Mesenchymal stem cell (in vitro differentiated cells and primary cell): ENCODE data around the gene RBBP4.

Experiments used
- DNase-seq: peaks from one replicate; pipeline ENCODE4 v3.0.0-alpha.2; 2013
- H2AFZ ChIP-seq: one replicate; pipeline ENCODE4 v1.6.1; 2013; ENCODE audit warnings: low read depth, mild to moderate bottlenecking, control low read depth, inconsistent platforms, low read length, moderate library complexity
- H2AK5ac ChIP-seq: 2 replicates; pipeline ENCODE4 v1.6.1; 2013; ENCODE audit warnings: low read length, moderate library complexity, mild to moderate bottlenecking, inconsistent platforms; ENCODE audit not compliant: severe bottlenecking
- H2BK120ac ChIP-seq: one replicate; pipeline ENCODE4 v1.6.1; 2013; ENCODE audit warnings: low read depth, mild to moderate bottlenecking, inconsistent platforms, low read length, moderate library complexity
- H2BK12ac ChIP-seq, 2 experiments: one replicate each; pipeline ENCODE4 v1.6.1; 2013; ENCODE audit warnings: inconsistent platforms in 2 of 2, low read length in 2 of 2, mild to moderate bottlenecking in 2 of 2, moderate library complexity in 2 of 2, control low read depth in 1 of 2
- H2BK15ac ChIP-seq: one replicate; pipeline ENCODE4 v1.6.1; 2013; ENCODE audit warnings: mild to moderate bottlenecking, low read depth, inconsistent platforms; ENCODE audit not compliant: poor library complexity, severe bottlenecking
- H2BK5ac ChIP-seq: 2 replicates; pipeline ENCODE4 v1.6.1; 2013; ENCODE audit warnings: low read depth, mild to moderate bottlenecking, low read length, control low read depth, inconsistent platforms; ENCODE audit not compliant: poor library complexity, severe bottlenecking
- H3K14ac ChIP-seq, 2 experiments: one replicate each; pipeline ENCODE4 v1.6.1; 2013; ENCODE audit warnings: inconsistent platforms in 2 of 2, low read length in 2 of 2, control low read depth in 1 of 2, mild to moderate bottlenecking in 1 of 2, moderate library complexity in 1 of 2
- H3K18ac ChIP-seq, 2 experiments: one replicate each; pipeline ENCODE4 v1.6.1; 2013; ENCODE audit warnings: inconsistent platforms in 2 of 2, low read length in 2 of 2, control low read depth in 1 of 2, low read depth in 1 of 2, mild to moderate bottlenecking in 1 of 2
- H3K23ac ChIP-seq, 2 experiments: one replicate each; pipeline ENCODE4 v1.6.1; 2013; ENCODE audit warnings: inconsistent platforms in 2 of 2, low read length in 2 of 2, mild to moderate bottlenecking in 2 of 2, moderate library complexity in 2 of 2, control low read depth in 1 of 2
- H3K27ac ChIP-seq: 2 replicates; pipeline ENCODE4 v1.5.1; 2013; ENCODE audit warnings: mild to moderate bottlenecking, moderate library complexity, low read length, control low read depth, inconsistent platforms; ENCODE audit not compliant: poor library complexity, severe bottlenecking
- H3K27me3 ChIP-seq, 2 experiments: 2 replicates each; pipeline versions ENCODE4 v1.6.1 to v1.7.0; 2013; ENCODE audit warnings: low read length in 2 of 2, mild to moderate bottlenecking in 2 of 2, moderate library complexity in 2 of 2, control low read depth in 1 of 2, inconsistent platforms in 1 of 2; ENCODE audit not compliant: control insufficient read depth in 1 of 2, insufficient read depth in 1 of 2
- H3K36me3 ChIP-seq, 2 experiments: 2 replicates each; pipeline versions ENCODE4 v1.6.1 to v1.7.0; 2013; ENCODE audit warnings: low read length in 2 of 2, control low read depth in 1 of 2, inconsistent platforms in 1 of 2, low read depth in 1 of 2, mild to moderate bottlenecking in 1 of 2; ENCODE audit not compliant: insufficient read depth in 2 of 2, control insufficient read depth in 1 of 2
- H3K4ac ChIP-seq, 2 experiments: one replicate each; pipeline ENCODE4 v1.6.1; 2013; ENCODE audit warnings: inconsistent platforms in 2 of 2, low read length in 2 of 2, mild to moderate bottlenecking in 2 of 2, moderate library complexity in 2 of 2, control low read depth in 1 of 2, low read depth in 1 of 2
- H3K4me1 ChIP-seq: 2 replicates; pipeline ENCODE4 v1.6.1; 2013; ENCODE audit warnings: low read depth, low read length, control low read depth; ENCODE audit not compliant: control insufficient read depth, insufficient read depth
- H3K4me2 ChIP-seq: 2 replicates; pipeline ENCODE4 v1.6.1; 2013; ENCODE audit warnings: low read length, mild to moderate bottlenecking, inconsistent platforms; ENCODE audit not compliant: poor library complexity, severe bottlenecking
- H3K4me3 ChIP-seq, 2 experiments: 2 replicates each; pipeline versions ENCODE4 v1.5.1 to v1.7.0; 2013; ENCODE audit warnings: low read length in 2 of 2, mild to moderate bottlenecking in 2 of 2, control low read depth in 1 of 2, low read depth in 1 of 2; ENCODE audit not compliant: insufficient read depth in 1 of 2
- H3K79me1 ChIP-seq: replicated peaks from 2 replicates; pipeline ENCODE4 v1.6.1; 2013; ENCODE audit warnings: mild to moderate bottlenecking, control low read depth, low read length, inconsistent platforms; ENCODE audit not compliant: poor library complexity, severe bottlenecking
- H3K9ac ChIP-seq: 2 replicates; pipeline ENCODE4 v1.7.0; 2013; ENCODE audit warnings: mild to moderate bottlenecking, low read length, moderate library complexity
- H3K9me3 ChIP-seq: 2 replicates; pipeline ENCODE4 v1.7.0; 2013; ENCODE audit warnings: mild to moderate bottlenecking, low read length; ENCODE audit not compliant: control insufficient read depth
- H4K8ac ChIP-seq: one replicate; pipeline ENCODE4 v1.6.1; 2013; ENCODE audit warnings: inconsistent platforms, mild to moderate bottlenecking, low read length, moderate library complexity
- H4K91ac ChIP-seq: one replicate; pipeline ENCODE4 v1.6.1; 2013; ENCODE audit warnings: mild to moderate bottlenecking, low read length, inconsistent platforms
- WGBS: methylation state at CpG from one replicate; pipeline ENCODE4 v1.1.7; 2013; ENCODE audit warnings: mixed read lengths; 5-methylcytosine and 5-hydroxymethylcytosine counted together

The RBBP4 gene

GRCh38 chr1:32684167-32684811, 33.3 kb downstream of the RBBP4 start:
- H3K4me3 ChIP-seq = no peak overlapping the region
- H4K8ac ChIP-seq = no peak overlapping the region
- H3K36me3 ChIP-seq = peaks cover 29 to 80% of the 10 kb centered on the region in 2 experiments
- no peak overlapping the region for H3K14ac ChIP-seq
- no peak overlapping the region for H3K4me2 ChIP-seq
- peak; percentile 23 for DNase-seq
- peaks cover 3% of the 10 kb centered on the region for H3K79me1 ChIP-seq
- no peak overlapping the region for H2BK12ac ChIP-seq
- no peak overlapping the region for H2BK120ac ChIP-seq
- no peak overlapping the region for H2AFZ ChIP-seq
- H3K27me3 ChIP-seq = no peaks in the 10 kb centered on the region
- no peak overlapping the region for H3K4ac ChIP-seq
- H4K91ac ChIP-seq = no peak overlapping the region
- H2BK5ac ChIP-seq = no peak overlapping the region
- no peak overlapping the region for H2BK15ac ChIP-seq
- peak overlapping the region; percentile 59 for H3K9ac ChIP-seq
- no peak overlapping the region for H3K23ac ChIP-seq
- WGBS = 87% methylated on average over 2 of the region's 2 CpGs
- H2AK5ac ChIP-seq = no peak overlapping the region
- H3K27ac ChIP-seq = no peak overlapping the region
- H3K18ac ChIP-seq = no peak overlapping the region
- H3K4me1 ChIP-seq = no peaks in the 10 kb centered on the region
- no peaks in the 10 kb centered on the region for H3K9me3 ChIP-seq

GRCh38 chr1:32685498-32685897, 34.5 kb downstream of the RBBP4 start:
- whole genome bisulfite sequencing = 90% methylated on average over 2 of the region's 2 CpGs
- Histone ChIP-seq H3K27ac (no peak overlapping the region), H3K9me3 (no peaks in the 10 kb centered on the region), H3K36me3 (peaks cover 33 to 79% of the 10 kb centered on the region in 2 experiments), H3K79me1 (peaks cover 3% of the 10 kb centered on the region), H4K91ac (no peak overlapping the region), H2BK15ac (no peak overlapping the region), H4K8ac (no peak overlapping the region), H2BK5ac (no peak overlapping the region), H3K4me3 (no peak overlapping the region), H3K27me3 (no peaks in the 10 kb centered on the region), H3K18ac (no peak overlapping the region), H3K4me1 (no peaks in the 10 kb centered on the region), H2AFZ (no peak overlapping the region), H3K14ac (no peak overlapping the region), H2BK12ac (no peak overlapping the region), H2AK5ac (no peak overlapping the region), H3K4me2 (no peak overlapping the region), H3K4ac (no peak overlapping the region), H3K23ac (no peak overlapping the region), H3K9ac (no peak overlapping the region), H2BK120ac (no peak overlapping the region)
- DNase-seq = no peak

DNA sequence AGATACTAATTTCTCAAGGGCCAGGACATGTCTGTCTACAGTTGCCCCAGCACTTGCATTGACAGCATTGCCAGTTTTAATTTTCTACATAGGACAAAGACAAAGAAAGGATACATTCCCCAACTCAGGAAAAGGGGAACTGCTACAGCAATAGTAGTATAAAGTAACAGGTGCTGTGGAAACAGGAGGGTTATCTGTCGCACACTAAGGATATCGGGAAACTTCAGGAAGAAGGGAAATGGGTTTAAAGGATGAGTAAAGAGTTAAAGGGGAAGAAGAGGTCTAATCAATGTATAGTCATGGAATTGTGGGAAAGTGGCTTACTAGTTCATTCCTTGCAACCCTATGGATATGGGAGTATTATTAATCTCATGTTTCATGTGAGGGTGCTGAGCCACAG, 35.4 kb downstream of the RBBP4 start:
- Histone ChIP-seq H4K8ac (peak overlapping the region; percentile 78), H3K79me1 (peaks cover 3% of the 10 kb centered on the region), H2BK15ac (no peak overlapping the region), H2BK5ac (no peak overlapping the region), H4K91ac (no peak overlapping the region), H2AFZ (no peak overlapping the region), H2BK12ac (no peak overlapping the region), H3K14ac (no peak overlapping the region), H3K27ac (no peak overlapping the region), H2BK120ac (no peak overlapping the region), H3K18ac (no peak overlapping the region), H2AK5ac (no peak overlapping the region), H3K27me3 (no peaks in the 10 kb centered on the region), H3K4me1 (no peaks in the 10 kb centered on the region), H3K36me3 (peaks cover 41 to 72% of the 10 kb centered on the region in 2 experiments), H3K23ac (no peak overlapping the region), H3K4me2 (no peak overlapping the region), H3K4me3 (no peak overlapping the region), H3K4ac (no peak overlapping the region), H3K9me3 (no peaks in the 10 kb centered on the region), H3K9ac (no peak overlapping the region)
- over 99% methylated on average over 2 of the region's 2 CpGs for WGBS
- no peak for DNase-seq

DNA sequence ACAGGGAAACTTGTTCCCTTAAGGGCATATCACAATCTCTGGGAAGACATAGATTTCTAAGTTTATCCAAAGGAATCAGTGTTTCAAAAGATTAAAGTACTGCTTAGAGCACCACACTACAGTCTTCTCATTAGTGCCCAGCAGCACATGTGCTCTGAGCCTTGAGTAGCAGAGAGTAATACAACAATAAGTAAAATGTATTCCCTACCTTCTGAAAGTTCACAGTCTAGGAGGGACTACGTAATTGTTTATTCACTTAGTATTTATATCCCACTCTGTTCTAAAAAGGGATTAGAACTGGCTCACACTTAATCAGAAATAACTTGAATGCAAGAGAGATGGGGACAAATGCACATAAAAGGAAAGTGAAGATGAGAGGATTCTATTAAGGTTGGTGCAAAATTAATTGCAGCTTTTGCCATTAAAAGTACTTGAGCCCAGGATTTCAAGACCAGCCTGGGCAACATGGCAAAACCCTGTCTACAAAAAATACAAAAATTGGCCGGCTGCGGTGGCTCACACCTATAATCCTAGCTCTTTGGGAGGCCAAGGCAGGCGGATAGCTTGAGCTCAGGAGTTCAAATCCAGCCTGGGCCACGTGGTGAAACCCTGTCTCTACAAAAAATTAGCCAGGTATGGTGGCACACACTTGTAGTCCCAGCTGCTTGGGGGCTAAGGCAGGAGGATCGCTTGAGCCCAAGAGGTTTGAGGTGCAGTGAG, 42.6 kb downstream of the RBBP4 start:
- 94% methylated on average over 6 of the region's 6 CpGs for WGBS
- H3K4me3 ChIP-seq = no peak overlapping the region
- H3K4ac ChIP-seq = no peak overlapping the region
- no peak overlapping the region for H2BK12ac ChIP-seq
- H3K9me3 ChIP-seq = no peaks in the 10 kb centered on the region
- no peak overlapping the region for H3K23ac ChIP-seq
- no peak overlapping the region for H2BK120ac ChIP-seq
- H2AFZ ChIP-seq = no peak overlapping the region
- H3K27ac ChIP-seq = no peak overlapping the region
- peak overlapping the region; percentile 48 for H3K9ac ChIP-seq
- H3K14ac ChIP-seq = no peak overlapping the region
- H4K8ac ChIP-seq = no peak overlapping the region
- no peak for DNase-seq
- no peak overlapping the region for H4K91ac ChIP-seq
- peaks cover 56 to 68% of the 10 kb centered on the region in 2 experiments for H3K36me3 ChIP-seq
- H2BK15ac ChIP-seq = no peak overlapping the region
- peaks cover 15% of the 10 kb centered on the region for H3K4me1 ChIP-seq
- no peak overlapping the region for H3K4me2 ChIP-seq
- peak overlapping the region in 1 of 2 experiments; percentile 42 for H3K18ac ChIP-seq
- peaks cover 5% of the 10 kb centered on the region for H3K79me1 ChIP-seq
- no peak overlapping the region for H2AK5ac ChIP-seq
- H2BK5ac ChIP-seq = no peak overlapping the region
- no peaks in the 10 kb centered on the region for H3K27me3 ChIP-seq
